GM12891 (cell line): ENCODE measurements around the gene PRAF2.

Source experiments
- DNase-seq: peaks from one replicate; pipeline ENCODE4 v3.0.0; 2011; ENCODE audit warnings: low spot score; ENCODE audit not compliant: insufficient read length
- FAIRE-seq: peaks from 2 replicates; lab custom pipeline; 2011; peaks lifted over from hg19 to GRCh38; lab: Jason Lieb, UNC
- PAX5 ChIP-seq: IDR thresholded peaks from 2 replicates; pipeline ENCODE4 v1.6.1; 2011; ENCODE audit warnings: low read length, moderate library complexity, mild to moderate bottlenecking; ENCODE audit not compliant: insufficient read depth, severe bottlenecking
- POLR2A ChIP-seq: IDR thresholded peaks from 2 replicates; pipeline ENCODE4 v1.6.1; 2011; ENCODE audit warnings: low read depth, low read length, control low read depth
- POLR2AphosphoS5 ChIP-seq: IDR thresholded peaks from 2 replicates; pipeline ENCODE4 v1.6.1; 2011; ENCODE audit warnings: low read depth, low read length, control low read depth
- POU2F2 ChIP-seq: IDR thresholded peaks from 2 replicates; pipeline ENCODE4 v1.6.1; 2011; ENCODE audit warnings: low read depth, mild to moderate bottlenecking, control low read depth, low read length, moderate library complexity
- SPI1 ChIP-seq: IDR thresholded peaks from 2 replicates; pipeline ENCODE4 v1.6.1; 2011; ENCODE audit warnings: low read depth, low read length, control low read depth
- TAF1 ChIP-seq: IDR thresholded peaks from 2 replicates; pipeline ENCODE4 v1.6.1; 2011; ENCODE audit warnings: low read depth, low read length, control low read depth

Gene PRAF2

GRCh38 chrX:49106930-49107329 lies 33.1 kb upstream of the PRAF2 start:
- FAIRE-seq = peak; percentile 80
- no peak for DNase-seq
- TF ChIP-seq PAX5 (no peak), POLR2AphosphoS5 (no peak), SPI1 (no peak), POU2F2 (no peak), POLR2A (no peak), TAF1 (no peak)

- no peak for FAIRE-seq
Measured at GRCh38 chrX:49106296-49106695, 32.5 kb upstream of the PRAF2 start.

GRCh38 chrX:49103637-49104036 lies 29.8 kb upstream of the PRAF2 start:
- TF ChIP-seq TAF1 = no peak
- no peak for TF ChIP-seq POLR2AphosphoS5
- FAIRE-seq = no peak
- DNase-seq = no peak

More at GRCh38 chrX:49106296-49106695, 32.5 kb upstream of the PRAF2 start:
- DNase-seq = no peak
- no peak for TF ChIP-seq POLR2AphosphoS5
- no peak for TF ChIP-seq POU2F2
- no peak for TF ChIP-seq TAF1
- no peak for TF ChIP-seq SPI1
- no peak for TF ChIP-seq PAX5
- TF ChIP-seq POLR2A = no peak

GRCh38 chrX:49102190-49102589 lies 28.4 kb upstream of the PRAF2 start:
- DNase-seq (no peak), FAIRE-seq (no peak)
- TF ChIP-seq PAX5 (no peak), POLR2AphosphoS5 (no peak), POU2F2 (no peak), POLR2A (no peak), SPI1 (no peak), TAF1 (no peak)

DNA sequence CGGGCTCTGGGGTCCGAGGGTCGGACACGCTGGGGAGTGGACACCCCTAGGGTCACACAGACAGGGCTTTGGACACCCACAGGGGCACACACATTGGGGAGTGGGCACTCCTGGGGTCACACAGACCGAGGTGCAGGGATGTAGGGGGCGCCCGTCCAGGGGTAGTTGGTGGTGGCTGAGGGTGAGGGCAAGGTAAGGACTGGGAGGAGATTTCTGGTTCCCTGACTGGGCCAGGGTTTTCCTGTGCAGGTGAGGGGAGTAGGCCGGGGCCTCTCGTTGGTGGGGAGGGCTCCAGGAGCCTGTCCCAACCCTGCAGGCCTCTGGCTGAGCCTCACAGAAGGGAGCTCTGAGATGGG lies 27.8 kb upstream of the PRAF2 start:
- TF ChIP-seq POLR2A (no peak), TAF1 (no peak), SPI1 (no peak), POLR2AphosphoS5 (no peak), POU2F2 (no peak), PAX5 (no peak)
- FAIRE-seq = no peak
- no peak for DNase-seq

GRCh38 chrX:49100704-49101628 lies 27.2 kb upstream of the PRAF2 start:
- FAIRE-seq (peak; percentile 97), DNase-seq (peak; percentile 91)
- TF ChIP-seq SPI1 = no peak
- no peak for TF ChIP-seq POU2F2
- peak; percentile 71 for TF ChIP-seq POLR2A
- no peak for TF ChIP-seq PAX5
- peak; percentile 50; the same call in 1 of the 2 replicates for TF ChIP-seq POLR2AphosphoS5
- 0 out of 2 replicates have a peak, but pooled peaks have one; percentile 39 for TF ChIP-seq TAF1

DNA sequence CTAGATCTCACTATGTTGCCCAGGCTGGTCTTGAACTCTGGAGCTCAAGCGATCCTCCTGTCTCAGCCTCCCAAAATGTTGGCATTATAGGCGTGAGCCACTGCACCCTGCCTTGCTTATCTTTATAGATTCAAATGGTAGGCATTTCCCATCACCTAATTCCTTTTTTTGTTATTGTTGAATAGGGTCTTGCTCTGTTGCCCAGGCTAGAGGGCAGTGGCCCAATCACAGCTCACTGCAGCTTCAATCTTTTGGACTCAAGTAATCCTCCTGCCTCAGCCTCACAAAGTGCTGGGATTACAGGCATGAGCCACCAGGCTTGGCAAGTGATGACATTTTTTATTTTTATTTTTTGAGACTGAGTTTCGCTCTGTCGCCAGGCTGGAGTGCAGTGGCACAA lies 22.6 kb upstream of the PRAF2 start:
- FAIRE-seq (no peak), DNase-seq (no peak)
- TF ChIP-seq POLR2AphosphoS5 = no peak
- no peak for TF ChIP-seq TAF1
- no peak for TF ChIP-seq SPI1
- no peak for TF ChIP-seq POLR2A
- TF ChIP-seq PAX5 = no peak
- TF ChIP-seq POU2F2 = no peak

DNA sequence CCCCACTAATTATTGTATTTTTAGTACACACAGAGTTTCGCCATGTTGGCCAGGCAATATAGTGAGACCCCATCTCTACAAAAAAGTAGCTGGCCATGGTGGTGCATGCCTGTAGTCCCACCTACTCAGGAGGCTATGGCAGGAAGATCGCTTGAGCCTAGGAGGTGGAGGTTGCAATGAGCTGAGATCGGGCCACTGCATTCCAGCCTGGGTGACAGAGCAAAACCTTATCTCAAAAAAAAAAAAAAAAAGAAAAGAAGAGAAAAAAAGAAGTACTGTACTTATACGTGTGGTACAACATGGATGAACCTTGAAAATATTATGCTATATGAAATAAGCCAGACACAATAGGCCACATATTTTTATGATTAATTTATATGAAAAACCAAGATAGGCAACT lies 15.8 kb upstream of the PRAF2 start:
- no peak for TF ChIP-seq POLR2A
- TF ChIP-seq POU2F2 = no peak
- TF ChIP-seq SPI1 = no peak
- TF ChIP-seq TAF1 = no peak
- TF ChIP-seq POLR2AphosphoS5 = no peak
- no peak for TF ChIP-seq PAX5
- no peak for DNase-seq
- no peak for FAIRE-seq

GRCh38 chrX:49082271-49082871 lies 8.6 kb upstream of the PRAF2 start:
- no peak for FAIRE-seq
- no peak for DNase-seq
- TF ChIP-seq PAX5 (no peak), POU2F2 (no peak), SPI1 (no peak), TAF1 (no peak), POLR2AphosphoS5 (no peak), POLR2A (no peak)
